OCI-LY1 (cell line): ENCODE data around the gene KCNJ9.

ENCODE experiments used
- EZH2 ChIP-seq: fragments of 200-600 bp; sonication (generic), shearing (Covaris generic); IDR thresholded peaks from 2 replicates; pipeline ENCODE4 v1.8.0; 2017; ENCODE audit warnings: borderline replicate concordance, mixed run types, mild to moderate bottlenecking, antibody characterized with exemption, low read length, moderate library complexity, mixed read lengths
- TF ChIP-seq, protein P1 (sequence below): fragments of 200-600 bp; sonication (generic), shearing (Covaris generic); IDR thresholded peaks from 2 replicates; pipeline ENCODE4 v1.5.1; 2017; ENCODE audit warnings: mild to moderate bottlenecking, antibody characterized with exemption, low read length, moderate library complexity, mixed read lengths

DNA sequence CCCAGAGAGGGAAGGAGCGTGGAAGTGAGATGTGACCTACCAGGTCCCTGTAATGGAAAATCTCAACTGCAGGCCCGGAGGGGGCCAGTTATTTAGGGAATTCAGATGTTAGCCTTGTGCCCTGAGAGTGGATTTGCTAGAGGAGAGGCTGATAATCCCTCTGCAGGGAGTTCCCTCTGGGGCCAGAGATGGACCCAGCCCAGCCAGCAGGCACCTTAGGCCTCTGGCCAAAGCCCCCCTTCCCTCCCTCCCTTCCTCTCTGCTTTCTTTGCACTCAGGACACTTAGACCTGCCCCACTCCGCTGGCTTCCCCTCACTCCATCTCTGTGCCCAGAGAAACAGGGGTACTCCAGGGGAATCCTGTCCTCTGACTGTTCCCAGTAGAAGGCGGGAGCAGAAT, 32.7 kb downstream of the KCNJ9 start:
- TF ChIP-seq, protein P1, sequence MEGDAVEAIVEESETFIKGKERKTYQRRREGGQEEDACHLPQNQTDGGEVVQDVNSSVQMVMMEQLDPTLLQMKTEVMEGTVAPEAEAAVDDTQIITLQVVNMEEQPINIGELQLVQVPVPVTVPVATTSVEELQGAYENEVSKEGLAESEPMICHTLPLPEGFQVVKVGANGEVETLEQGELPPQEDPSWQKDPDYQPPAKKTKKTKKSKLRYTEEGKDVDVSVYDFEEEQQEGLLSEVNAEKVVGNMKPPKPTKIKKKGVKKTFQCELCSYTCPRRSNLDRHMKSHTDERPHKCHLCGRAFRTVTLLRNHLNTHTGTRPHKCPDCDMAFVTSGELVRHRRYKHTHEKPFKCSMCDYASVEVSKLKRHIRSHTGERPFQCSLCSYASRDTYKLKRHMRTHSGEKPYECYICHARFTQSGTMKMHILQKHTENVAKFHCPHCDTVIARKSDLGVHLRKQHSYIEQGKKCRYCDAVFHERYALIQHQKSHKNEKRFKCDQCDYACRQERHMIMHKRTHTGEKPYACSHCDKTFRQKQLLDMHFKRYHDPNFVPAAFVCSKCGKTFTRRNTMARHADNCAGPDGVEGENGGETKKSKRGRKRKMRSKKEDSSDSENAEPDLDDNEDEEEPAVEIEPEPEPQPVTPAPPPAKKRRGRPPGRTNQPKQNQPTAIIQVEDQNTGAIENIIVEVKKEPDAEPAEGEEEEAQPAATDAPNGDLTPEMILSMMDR: no peak
- TF ChIP-seq EZH2: no peak
